Caco-2 (cell line): ENCODE measurements around the gene FAM162B. TPM values are rescaled to one million over a fixed set of nuclear protein-coding genes. Genes with fewer than 3 reads are reported as not detected.
A peak's percentile ranks its signal among the peaks of the same experiment; 100 is the strongest.

Source experiments
- Bru-seq: library from RNA; stranded (reverse); fragments of 400-500 nt; gene quantifications from one replicate; lab custom pipeline; 2021; lab: Mats Ljungman, UMichigan
- BruChase-seq, 2 experiments: library from RNA; stranded (reverse); fragments of 400-500 nt; gene quantifications; one replicate each; lab custom pipeline; 2021; lab: Mats Ljungman, UMichigan
- BruUV-seq: library from RNA; stranded (reverse); fragments of 400-500 nt; replicated peaks from 2 replicates; lab custom pipeline; 2021; lab: Mats Ljungman, UMichigan
- CTCF ChIA-PET: fragments of 300-600 bp; sonication (Branson Sonifier 250); formaldehyde crosslinking; loops from one replicate; lab custom pipeline; 2022; ENCODE audit warnings: antibody characterized with exemption; lab: Charles Lee
- POLR2A ChIA-PET: fragments of 300-600 bp; sonication (Branson Sonifier 250); formaldehyde crosslinking; loops from one replicate; lab custom pipeline; 2022; ENCODE audit warnings: antibody characterized with exemption; lab: Charles Lee
- DNase-seq, 2 experiments: peaks; one replicate each; pipeline versions ENCODE4 v3.0.0 to v3.0.0-alpha.2; 2020 to 2022
- H3K27me3 ChIP-seq: replicated peaks from 2 replicates; pipeline ENCODE4 v1.6.0; 2011; ENCODE audit warnings: low read length; ENCODE audit not compliant: control insufficient read depth, insufficient read depth
- H3K36me3 ChIP-seq: 2 replicates; pipeline ENCODE4 v1.5.1; 2011; ENCODE audit warnings: low read length; ENCODE audit not compliant: control insufficient read depth, insufficient read depth
- H3K4me1 ChIP-seq: fragments of 250-450 bp; sonication (Bioruptor Pico); 2 replicates; pipeline ENCODE4 v1.5.1; 2020; ENCODE audit warnings: mild to moderate bottlenecking
- H3K4me3 ChIP-seq: 2 replicates; pipeline ENCODE4 v1.5.1; 2011; ENCODE audit warnings: low read depth, mild to moderate bottlenecking, control low read depth, low read length
- H3K9me3 ChIP-seq: fragments of 250-450 bp; sonication (Bioruptor Pico); 2 replicates; pipeline ENCODE4 v1.5.1; 2020; ENCODE audit warnings: mild to moderate bottlenecking, moderate library complexity
- H3K27ac Mint-ChIP-seq: one replicate; pipeline ENCODE4 v1.8.0; 2022; ENCODE audit warnings: mixed read lengths; ENCODE audit not compliant: unreplicated experiment
- H3K27me3 Mint-ChIP-seq: one replicate; pipeline ENCODE4 v1.8.0; 2022; ENCODE audit warnings: mixed read lengths; ENCODE audit not compliant: insufficient read depth, unreplicated experiment
- H3K36me3 Mint-ChIP-seq: one replicate; pipeline ENCODE4 v1.8.0; 2022; ENCODE audit warnings: mild to moderate bottlenecking, mixed read lengths; ENCODE audit not compliant: insufficient read depth, unreplicated experiment
- H3K4me1 Mint-ChIP-seq: one replicate; pipeline ENCODE4 v1.8.0; 2022; ENCODE audit warnings: low read depth, mixed read lengths; ENCODE audit not compliant: unreplicated experiment
- H3K4me3 Mint-ChIP-seq: one replicate; pipeline ENCODE4 v1.8.0; 2022; ENCODE audit warnings: mild to moderate bottlenecking, moderate library complexity, mixed read lengths; ENCODE audit not compliant: unreplicated experiment
- H3K9me3 Mint-ChIP-seq: one replicate; pipeline ENCODE4 v1.8.0; 2022; ENCODE audit warnings: mixed read lengths; ENCODE audit not compliant: unreplicated experiment
- CTCF ChIP-seq, 2 experiments: fragments of 200-600 bp in 1 of 2; IDR thresholded peaks; 1 replicate in 1 of 2; 2 replicates in 1 of 2; pipeline versions ENCODE4 v1.5.1 to v1.8.0; 2011 to 2022; ENCODE audit warnings: antibody characterized with exemption in 1 of 2, control low read depth in 1 of 2, inconsistent platforms in 1 of 2, low read depth in 1 of 2, low read length in 1 of 2, mild to moderate bottlenecking in 1 of 2, moderate library complexity in 1 of 2; ENCODE audit not compliant: insufficient read depth in 1 of 2, severe bottlenecking in 1 of 2, unreplicated experiment in 1 of 2
- intact Hi-C: fragments of 100-400 bp; cut with micrococcal nuclease; formaldehyde crosslinking; loops from one replicate; pipeline ENCODE4 v1.10.0; 2022; ENCODE audit not compliant: unreplicated experiment
- long read RNA-seq: library from polyadenylated mRNA; stranded (forward); transcript quantifications from one replicate; pipeline ENCODE4 v2.0.0, GENCODE V29; 2022
- total RNA-seq: library from RNA; stranded (reverse); gene quantifications from 2 replicates; pipeline ENCODE4 v1.2.3, GENCODE V29; 2022

Gene FAM162B
- total RNA-seq: not detected in 2 replicates
- Bru-seq, nascent RNA: percentile 6 among the genes with signal in this experiment
- not detected for BruChase-seq, experiment 1, labeled RNA remaining after a 2-hour chase
- not detected for BruChase-seq, experiment 2, labeled RNA remaining after a 6-hour chase
- long read RNA-seq: 0 reads

- CTCF ChIA-PET: no interaction called here
Measured at GRCh38 chr6:116764961-116765841, at the start of gene FAM162B. FAM162B (minus strand) TSS chr6:116765719; CDS start chr6:116765576, 143 bp downstream.

GRCh38 chr6:116812051-116812650 lies 46.6 kb upstream of the FAM162B start:
- Mint-ChIP-seq H3K4me1 (no peaks in the 10 kb centered on the region), H3K27ac (no peak overlapping the region), H3K27me3 (no peaks in the 10 kb centered on the region), H3K9me3 (peaks cover 10% of the 10 kb centered on the region), H3K4me3 (no peak overlapping the region), H3K36me3 (no peaks in the 10 kb centered on the region)
- no peaks in the 10 kb centered on the region for H3K36me3 ChIP-seq
- peaks cover 5% of the 10 kb centered on the region; the same call in 1 of the 2 replicates for H3K9me3 ChIP-seq
- no TSS peak for BruUV-seq
- no peak for TF ChIP-seq CTCF (IDR thresholded peaks at IDR 0.05; ENCODE audit: insufficient read depth in 1 of 2, low read depth in 1 of 2, low read length in 1 of 2, severe bottlenecking in 1 of 2, unreplicated experiment in 1 of 2)
- intact Hi-C loops: no loop called here
- H3K4me3 ChIP-seq: no peak overlapping the region
- H3K27me3 ChIP-seq: no peaks in the 10 kb centered on the region
- POLR2A ChIA-PET: no interaction called here
- H3K4me1 ChIP-seq: no peaks in the 10 kb centered on the region
- no peak for DNase-seq
- CTCF ChIA-PET: no interaction called here

More at GRCh38 chr6:116764961-116765841, at the start of gene FAM162B:
- intact Hi-C loops: no loop called here
- no peaks in the 10 kb centered on the region for H3K9me3 ChIP-seq
- Mint-ChIP-seq H3K4me3 (no peak within 1 kb of the TSS), H3K9me3 (no peaks in the 10 kb centered on the region), H3K27ac (no peak within 1 kb of the TSS), H3K36me3 (no peaks in the 10 kb centered on the region), H3K4me1 (peaks cover 7% of the 10 kb centered on the region), H3K27me3 (no peaks in the 10 kb centered on the region)
- no peaks in the 10 kb centered on the region for H3K4me1 ChIP-seq
- TF ChIP-seq CTCF (IDR thresholded peaks at IDR 0.05; ENCODE audit: insufficient read depth in 1 of 2, low read depth in 1 of 2, low read length in 1 of 2, severe bottlenecking in 1 of 2, unreplicated experiment in 1 of 2): no peak
- BruUV-seq: no TSS peak
- no peak for DNase-seq
- no peaks in the 10 kb centered on the region for H3K36me3 ChIP-seq
- no peaks in the 10 kb centered on the region for H3K27me3 ChIP-seq
- POLR2A ChIA-PET: no interaction called here
- no peak within 1 kb of the TSS for H3K4me3 ChIP-seq

DNA sequence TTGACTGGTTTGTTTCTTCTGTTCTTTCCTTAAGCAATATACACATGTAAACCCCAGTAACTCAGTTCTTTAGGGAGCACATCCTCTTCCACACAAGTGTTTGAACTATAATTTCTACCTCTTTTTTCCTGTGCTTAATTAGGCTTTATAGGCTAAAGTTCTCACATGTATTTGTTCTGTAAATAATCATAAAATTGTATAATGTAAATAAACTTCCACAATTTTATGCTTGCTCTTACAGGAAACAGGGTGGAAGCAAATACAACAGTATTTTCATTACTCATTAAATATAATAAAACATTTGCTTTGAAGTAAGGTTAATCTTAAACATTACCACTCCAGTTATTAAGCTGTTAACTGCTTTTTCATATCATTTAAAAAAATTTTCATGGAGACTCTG lies 36.5 kb upstream of the FAM162B start:
- intact Hi-C loops: no loop called here
- Histone ChIP-seq H3K36me3 (no peaks in the 10 kb centered on the region; the same call in 1 of the 2 replicates), H3K4me3 (no peak overlapping the region), H3K9me3 (no peaks in the 10 kb centered on the region), H3K4me1 (peaks cover 20% of the 10 kb centered on the region; the same call in 1 of the 2 replicates), H3K27me3 (no peaks in the 10 kb centered on the region)
- Mint-ChIP-seq H3K36me3 (no peaks in the 10 kb centered on the region), H3K27me3 (no peaks in the 10 kb centered on the region), H3K4me3 (no peak overlapping the region), H3K27ac (no peak overlapping the region), H3K4me1 (peaks cover 23% of the 10 kb centered on the region), H3K9me3 (peaks cover 10% of the 10 kb centered on the region)
- CTCF ChIA-PET: no interaction called here
- BruUV-seq: no TSS peak
- DNase-seq: no peak
- POLR2A ChIA-PET: no interaction called here
- no peak for TF ChIP-seq CTCF (IDR thresholded peaks at IDR 0.05; ENCODE audit: insufficient read depth in 1 of 2, low read depth in 1 of 2, low read length in 1 of 2, severe bottlenecking in 1 of 2, unreplicated experiment in 1 of 2)
